COLO668 (cell line): ENCODE measurements around the gene COL18A1.

Source experiments
- DNase-seq: peaks from one replicate; lab custom pipeline; 2025; ENCODE audit not compliant: unreplicated experiment; lab: John Stamatoyannopoulos, UW

The COL18A1 gene

DNA sequence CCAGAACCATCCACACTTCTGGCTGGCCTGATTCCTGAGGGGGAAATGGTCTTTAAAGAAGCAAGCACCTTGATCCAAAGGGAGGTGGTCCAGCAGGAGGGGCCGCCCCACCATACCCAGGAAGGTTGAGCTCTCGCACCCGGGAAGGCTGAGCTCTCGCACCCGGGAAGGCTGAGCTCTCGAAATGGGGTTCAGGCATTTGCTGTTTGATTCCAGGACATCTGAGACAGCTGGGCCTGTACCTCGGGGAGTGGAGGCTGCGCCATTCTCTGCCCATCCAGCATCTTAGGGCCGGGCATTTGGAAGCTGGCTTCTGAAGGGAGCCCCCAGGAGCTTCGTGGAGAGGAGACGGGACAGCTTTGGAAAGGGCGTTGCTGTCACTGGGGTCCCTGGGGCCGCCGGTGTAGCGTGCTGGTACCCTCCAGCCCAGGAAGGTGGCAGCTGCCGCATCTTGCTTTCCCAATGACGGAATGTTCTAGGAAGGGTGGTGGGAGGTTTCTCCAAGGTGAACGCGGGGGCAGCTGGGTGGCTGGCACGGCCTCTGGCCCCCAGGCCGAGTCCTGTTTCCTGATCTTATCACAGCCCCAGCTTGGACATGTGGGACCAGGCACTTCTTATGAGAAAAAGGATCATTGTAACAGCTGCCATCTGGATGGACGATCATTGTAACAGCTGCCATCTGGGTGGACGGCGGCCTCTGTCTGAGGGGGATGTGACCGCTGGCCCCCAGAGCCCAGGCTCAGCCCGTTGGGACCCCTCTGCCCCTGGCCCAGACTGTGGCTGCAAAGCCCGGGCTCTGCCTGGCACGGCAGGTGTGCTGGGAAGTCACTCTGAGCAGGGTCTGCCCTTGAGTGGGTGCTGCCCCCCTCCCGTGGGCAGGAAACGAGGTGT is 61.6 kb downstream of the COL18A1 start:
- DNase-seq, result no peak

DNA sequence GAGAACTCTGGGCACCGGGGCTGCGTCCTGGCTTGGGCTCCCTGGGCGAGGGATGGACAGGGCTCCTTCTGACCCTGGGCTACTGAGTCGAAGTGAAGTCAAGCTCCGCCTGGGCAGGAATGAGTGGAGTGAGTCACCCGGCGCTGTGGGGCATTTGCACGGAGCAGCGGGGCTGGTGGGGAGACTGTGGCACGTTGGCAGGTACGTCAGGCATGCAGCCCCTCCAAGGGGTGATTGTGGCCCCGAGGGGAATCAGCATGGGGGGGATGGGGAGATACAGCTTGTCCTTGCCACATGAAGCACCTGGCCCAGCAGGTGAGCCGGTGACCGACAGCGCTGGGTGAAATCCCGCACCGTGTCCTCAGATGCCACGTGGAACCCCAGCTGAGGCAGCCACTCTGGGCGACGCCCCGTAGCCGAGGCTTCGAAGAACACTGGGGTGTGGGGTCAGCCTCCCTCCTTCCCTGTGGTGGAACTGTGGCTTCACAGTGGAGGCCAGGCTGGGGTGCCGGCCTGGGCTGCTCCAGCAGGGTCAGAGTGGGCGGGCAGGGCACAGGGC is 62.3 kb downstream of the COL18A1 start:
- DNase-seq, result no peak

DNA sequence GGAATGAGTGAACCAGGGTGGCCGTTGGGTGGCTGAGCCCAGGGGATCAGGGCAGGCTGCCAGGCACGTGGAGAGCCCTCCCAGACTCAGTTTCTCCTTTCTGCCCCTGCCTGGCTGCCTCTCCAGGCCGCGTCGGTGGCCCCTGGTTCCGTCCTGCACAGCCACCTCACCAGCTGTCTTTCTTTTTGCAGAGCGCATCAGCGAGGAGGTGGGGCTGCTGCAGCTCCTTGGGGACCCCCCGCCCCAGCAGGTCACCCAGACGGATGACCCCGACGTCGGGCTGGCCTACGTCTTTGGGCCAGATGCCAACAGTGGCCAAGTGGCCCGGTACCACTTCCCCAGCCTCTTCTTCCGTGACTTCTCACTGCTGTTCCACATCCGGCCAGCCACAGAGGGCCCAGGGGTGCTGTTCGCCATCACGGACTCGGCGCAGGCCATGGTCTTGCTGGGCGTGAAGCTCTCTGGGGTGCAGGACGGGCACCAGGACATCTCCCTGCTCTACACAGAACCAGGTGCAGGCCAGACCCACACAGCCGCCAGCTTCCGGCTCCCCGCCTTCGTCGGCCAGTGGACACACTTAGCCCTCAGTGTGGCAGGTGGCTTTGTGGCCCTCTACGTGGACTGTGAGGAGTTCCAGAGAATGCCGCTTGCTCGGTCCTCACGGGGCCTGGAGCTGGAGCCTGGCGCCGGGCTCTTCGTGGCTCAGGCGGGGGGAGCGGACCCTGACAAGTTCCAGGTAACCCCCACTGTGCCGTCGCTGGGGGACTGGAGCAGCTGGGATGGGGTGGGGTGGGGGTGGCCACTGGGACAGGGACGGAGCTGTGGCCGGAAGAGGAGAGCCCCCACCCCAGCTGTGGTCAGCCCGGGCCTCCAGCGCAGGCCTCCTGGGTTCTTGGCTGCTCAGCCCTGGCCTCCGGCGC is 63.3 kb downstream of the COL18A1 start:
- DNase-seq, result no peak

DNA sequence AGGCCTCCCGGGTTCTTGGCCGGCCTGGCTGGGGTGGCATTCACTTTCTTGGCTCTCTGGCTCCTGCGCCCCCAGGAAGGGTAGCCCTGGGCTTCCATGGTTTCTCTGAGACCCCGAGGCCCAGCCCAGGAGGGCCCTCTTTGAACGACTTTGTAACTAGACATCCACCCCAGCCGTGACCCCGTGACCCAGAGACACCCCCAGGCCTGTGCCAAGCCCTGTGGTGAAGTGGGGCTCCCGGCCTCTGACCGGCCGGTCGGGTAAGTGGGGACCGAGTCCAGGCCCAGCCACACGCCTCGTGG is 64.0 kb downstream of the COL18A1 start:
- no peak for DNase-seq

DNA sequence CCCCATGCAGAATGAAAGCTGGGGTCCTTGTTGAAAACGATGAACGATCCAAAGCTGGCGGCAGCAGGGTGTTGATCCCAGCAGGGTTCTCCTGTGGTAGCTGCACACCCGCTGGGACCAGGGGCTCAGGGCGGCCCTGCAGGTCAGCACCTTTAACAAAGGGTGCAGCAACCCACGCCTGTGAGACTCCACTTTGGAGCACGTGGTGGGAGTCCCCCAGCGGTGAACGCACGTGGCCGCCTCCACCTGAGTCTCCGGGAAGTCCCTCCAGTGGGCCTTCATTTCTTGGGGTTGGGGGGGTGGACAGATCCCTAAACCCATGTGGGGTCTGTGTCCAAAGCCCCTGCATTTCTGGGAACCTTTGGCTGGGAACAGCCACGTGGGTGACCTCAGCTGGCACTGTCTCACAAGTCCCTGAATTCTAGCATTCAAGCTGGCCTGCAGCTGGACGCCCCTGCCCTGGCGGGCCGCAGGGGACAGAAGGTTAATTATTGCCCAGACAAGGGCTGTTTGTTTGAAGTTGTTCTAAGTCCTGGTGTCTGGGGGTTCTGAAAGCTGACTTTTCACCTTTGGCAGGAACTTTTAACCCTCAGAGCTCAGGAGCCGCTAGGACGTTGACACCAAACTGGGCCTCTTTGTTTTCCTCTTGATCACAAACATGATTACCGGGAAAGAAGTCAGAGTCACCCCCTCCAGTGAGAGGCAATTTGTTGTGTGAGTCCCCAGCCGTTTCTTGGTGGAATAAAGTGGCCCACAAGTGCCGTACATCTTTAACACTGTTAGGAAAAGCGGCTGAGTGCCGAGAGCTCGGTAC is 64.5 kb downstream of the COL18A1 start:
- DNase-seq, result no peak

DNA sequence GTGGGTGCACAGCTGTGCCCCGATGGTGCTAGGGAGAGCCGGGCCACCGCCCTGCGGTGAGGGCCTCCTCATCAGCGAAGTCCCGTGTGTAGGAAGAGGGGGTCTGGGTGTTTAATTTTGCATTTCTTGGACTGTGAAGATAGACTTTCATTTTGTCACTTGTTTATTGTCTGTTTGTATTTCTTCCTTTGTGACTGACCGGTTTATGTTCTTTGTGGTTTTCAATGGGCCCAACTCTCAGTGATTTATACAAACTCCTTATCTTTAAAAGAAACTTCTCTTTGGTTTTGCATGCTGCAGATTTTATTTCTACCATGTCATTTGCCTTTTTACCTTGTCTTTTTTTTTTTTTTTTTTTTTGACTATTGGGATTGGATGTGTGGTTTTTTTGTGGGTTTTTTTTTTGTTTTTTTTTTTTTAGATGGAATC is 65.1 kb downstream of the COL18A1 start:
- DNase-seq, result no peak

DNA sequence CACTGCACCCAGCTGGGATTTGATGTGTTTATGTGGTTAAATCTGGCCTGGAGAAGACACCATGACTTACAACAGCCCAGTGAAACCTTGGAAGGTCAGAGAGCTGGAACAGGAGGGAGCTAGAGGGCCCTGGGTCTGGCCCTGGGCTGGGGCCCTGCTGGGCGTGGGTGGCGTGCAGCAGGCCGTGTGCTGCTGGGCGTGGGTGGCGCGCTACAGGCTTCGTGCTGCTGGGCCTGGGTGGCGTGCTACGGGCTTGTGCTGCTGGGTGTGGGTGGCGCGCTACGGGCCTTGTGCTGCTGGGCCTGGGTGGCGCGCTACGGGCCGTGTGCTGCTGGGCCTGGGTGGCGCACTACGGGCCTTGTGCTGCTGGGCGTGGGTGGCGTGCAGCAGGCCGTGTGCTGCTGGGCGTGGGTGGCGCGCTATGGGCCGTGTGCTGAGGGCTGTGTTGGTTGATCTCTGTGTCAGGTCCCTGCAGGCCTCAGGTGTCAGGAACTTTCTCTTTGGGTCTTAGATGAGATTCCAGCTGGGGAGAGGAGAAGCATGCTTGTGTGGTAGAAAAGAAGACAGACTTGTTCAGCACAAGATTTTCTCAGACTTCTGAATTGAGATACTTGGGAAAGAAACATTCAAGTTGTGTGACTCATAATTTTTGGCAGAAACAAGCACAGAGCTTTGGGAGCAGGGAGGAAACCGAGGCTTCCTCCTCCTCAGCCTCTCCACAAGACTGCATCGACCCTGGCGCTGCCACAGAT is 66.0 kb downstream of the COL18A1 start:
- DNase-seq, result no peak

DNA sequence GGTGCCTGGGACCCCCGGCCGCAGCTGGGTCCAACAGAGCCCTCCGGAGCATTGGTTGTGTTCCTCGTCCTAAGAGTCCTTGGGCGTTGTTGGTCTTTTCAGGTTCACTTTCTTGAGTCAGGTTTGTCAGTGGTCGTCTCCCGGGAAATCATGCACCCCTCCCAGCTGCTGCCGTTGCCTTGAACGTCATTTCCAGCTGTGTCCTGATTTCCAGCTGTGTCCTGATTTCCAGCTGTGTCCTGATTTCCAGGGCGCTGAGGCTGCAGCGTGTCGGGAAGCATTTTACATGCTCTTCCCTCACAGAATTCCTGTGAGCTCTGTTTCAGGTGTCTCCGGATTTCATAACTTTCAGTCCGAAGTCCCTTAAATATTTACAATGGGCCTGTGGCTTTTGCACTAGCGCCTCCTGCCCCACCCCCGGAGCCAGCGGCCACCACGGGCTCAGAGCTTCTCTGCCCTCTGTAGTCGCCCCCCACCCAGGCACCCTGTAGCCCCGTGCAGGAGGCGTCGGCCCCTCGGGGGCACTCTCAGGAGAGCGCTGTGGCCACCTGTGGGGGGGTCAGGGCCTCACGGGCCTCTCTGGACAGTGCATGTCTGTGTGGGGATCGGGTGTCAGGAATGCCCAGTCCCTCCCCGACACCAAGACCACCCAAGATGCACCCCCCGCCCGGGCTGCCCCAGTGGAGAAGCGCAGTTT is 66.7 kb downstream of the COL18A1 start:
- DNase-seq, result no peak

DNA sequence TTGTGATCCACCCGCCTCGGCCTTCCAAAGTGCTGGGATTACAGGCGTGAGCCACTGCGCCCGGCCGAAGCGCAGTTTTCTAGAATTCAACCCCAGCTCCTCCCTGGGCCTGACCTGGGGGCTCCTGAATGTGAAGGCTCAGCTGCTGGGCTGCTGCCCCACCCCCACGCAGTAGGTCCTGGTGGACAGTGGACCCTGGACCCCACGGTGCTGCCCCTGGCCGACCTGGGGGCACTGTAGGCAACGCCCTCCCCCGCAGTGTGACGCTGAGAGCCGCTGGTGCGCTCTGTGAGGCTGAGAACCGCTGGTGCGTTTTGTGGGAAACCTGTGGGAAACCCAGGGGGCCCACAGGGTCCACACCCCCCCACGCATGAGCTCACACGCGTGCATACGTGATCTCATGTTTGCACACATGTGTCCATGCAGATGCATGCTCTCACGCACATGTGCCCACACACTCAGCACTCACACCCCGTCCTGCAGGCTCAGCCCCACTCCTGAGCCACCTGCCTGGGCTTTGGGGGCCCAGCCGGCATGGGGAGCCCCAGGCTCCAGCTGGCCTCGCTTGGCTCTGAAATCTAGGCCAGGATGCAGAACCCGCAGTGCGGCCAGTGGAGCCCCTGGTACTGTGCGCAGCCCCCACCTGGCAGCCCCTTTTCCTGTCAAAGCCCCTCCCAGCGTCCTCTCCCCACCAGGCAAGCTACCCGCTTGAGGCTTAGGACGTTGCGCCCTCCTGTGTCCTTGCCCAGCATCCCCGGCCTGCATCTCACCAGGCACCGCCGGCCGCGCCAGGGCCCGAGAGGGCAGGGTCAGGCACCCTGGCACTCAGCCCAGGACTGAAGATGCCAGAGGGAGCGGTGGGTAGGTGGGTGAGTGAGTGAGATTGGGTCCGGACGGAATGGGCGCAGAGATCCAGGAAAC is 67.7 kb downstream of the COL18A1 start:
- no peak for DNase-seq

DNA sequence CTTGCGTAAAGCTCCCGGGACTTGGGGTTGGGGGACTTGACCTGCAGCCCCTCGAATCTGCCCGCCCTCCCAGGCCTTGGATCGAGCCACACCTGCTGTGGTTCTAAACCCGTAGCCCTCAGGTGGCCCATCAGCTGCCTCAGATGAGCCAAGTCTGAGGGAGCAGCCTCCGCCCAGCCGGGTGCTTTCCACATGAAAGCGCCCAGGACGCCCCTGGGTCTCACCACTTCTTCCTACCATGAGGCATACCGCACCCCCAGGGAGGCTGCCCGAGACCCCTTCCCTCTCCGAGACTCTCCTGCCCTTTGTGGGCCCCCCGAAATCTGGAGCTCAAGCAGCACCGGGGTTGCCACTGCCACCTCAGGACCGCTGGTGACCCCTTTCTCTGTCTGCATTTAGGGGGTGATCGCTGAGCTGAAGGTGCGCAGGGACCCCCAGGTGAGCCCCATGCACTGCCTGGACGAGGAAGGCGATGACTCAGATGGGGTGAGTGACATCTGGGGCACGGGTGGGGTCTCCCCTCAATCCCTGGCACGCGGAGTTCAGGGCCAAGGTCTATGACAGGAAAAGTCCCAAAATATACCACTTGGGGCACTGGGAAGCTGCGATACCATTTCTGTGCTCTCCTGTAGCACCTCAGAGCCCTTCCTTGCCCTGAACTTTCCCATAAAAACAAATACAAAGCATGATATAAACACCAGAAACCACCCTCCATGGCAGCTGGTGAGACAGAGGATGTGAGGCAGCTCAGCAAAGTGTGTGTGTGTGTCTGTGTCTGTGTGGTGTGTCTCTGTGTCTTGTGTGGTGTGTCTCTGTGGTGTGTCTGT is 68.7 kb downstream of the COL18A1 start:
- no peak for DNase-seq

DNA sequence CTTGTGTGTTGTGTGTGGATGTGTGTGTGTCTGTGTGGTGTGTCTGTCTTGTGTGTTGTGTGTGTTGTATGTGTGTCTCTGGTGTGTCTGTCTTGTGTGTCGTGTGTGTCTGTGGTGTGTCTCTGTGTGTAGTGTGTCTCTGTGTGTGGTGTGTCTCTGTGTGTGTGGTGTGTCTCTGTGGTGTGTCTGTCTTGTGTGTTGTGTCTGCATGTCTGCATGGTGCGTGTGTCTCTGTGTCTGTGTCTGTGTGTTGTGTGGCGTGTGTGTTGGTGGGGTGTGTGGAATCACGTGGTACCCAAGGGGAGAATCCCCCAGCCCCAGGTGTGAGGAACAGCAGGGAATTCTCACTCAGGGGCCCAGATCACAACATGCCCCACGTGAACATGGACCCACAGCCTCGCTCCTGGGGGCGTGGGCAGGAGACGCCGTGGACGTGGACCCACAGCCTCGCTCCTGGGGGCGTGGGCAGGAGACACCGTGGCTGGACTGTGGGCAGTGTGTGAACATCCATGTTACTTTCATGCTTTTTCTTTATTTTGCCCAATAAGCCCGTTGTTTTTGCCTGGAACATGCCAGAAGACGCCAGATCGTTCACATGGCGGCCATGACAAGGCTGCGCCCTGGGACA is 69.5 kb downstream of the COL18A1 start:
- no peak for DNase-seq

DNA sequence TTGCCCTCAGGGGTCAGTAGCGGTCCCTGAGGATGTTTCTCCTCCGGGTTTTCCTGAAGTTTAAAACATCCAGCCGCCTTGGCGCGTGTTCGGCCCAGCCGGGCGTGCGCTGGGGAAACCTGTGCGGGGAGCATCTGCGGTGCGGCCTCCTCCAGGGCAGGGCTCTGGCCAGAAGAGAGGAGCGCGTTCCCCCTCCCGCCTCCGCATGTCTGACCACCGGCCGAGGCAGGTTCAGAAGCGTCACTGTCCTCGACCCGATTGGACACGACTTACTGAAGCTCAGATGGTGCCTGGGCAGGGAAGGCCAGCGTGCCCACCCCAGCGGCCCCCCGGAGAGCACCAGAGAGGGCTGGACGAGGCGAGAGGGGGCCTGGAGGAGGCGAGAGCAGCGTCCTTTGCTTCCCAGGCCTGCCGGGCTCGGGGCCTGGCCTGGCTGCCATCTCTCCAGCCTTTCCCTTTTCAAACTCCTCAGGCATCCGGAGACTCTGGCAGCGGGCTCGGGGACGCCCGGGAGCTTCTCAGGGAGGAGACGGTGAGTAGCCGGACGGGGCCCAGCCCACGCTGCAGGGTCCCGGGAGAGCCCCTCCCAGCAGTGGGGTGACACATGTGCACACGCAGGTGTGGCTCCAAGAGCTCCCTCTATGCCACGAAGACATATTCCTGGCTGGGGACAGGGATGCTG is 70.2 kb downstream of the COL18A1 start:
- DNase-seq, result no peak

DNA sequence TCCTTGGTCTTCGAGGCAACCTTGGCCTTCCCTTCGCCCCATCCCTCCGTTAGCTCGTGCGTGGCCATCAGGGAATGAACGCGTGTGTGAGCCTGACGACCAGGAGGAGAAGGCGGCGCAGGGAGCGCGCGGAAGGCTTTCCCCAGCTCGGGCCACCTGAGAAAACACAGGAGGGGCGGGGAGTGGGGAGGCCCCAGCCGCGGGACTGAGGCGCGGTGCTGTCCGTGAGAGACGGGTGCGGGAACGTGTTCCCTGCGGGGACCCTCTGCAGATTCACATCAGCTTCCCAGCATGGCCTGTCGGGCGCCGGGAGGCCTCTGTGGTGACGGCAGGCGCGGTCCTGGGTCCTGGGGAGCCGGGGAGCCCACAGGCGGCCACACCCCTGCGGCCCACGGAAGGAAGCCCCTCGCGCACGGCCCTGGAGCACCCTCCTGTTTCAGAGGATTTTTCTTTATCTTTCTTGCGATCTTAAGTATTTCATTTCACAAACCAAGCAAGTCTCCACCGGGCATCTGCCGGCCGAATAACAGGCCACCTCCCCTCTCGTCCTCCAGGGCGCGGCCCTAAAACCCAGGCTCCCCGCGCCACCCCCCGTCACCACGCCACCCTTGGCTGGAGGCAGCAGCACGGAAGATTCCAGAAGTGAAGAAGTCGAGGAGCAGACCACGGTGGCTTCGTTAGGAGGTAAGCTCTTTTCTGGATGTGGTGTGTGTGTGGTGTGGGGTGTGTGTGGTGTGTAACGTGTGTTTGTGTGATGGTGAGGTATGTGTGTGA is 71.0 kb downstream of the COL18A1 start:
- DNase-seq, result no peak

DNA sequence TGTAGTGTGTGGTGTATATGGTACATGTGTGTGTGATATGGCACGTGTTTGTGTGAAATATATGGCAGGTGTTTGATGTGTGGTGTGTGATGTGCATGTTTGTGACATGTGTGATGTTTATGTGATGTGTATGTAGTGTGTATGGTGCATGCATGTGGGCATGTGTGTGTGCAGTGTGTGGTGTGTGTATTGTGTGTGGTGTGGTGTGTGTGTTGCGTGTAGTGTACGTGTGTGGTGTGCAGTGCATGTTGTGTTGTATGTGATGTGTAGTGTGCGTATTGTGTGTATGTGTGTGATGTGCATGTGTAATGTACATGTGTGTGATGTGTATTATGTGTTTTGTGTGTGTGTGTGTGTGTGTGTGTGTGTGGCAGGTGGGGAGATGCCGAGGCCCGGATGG is 71.6 kb downstream of the COL18A1 start:
- DNase-seq, result no peak

DNA sequence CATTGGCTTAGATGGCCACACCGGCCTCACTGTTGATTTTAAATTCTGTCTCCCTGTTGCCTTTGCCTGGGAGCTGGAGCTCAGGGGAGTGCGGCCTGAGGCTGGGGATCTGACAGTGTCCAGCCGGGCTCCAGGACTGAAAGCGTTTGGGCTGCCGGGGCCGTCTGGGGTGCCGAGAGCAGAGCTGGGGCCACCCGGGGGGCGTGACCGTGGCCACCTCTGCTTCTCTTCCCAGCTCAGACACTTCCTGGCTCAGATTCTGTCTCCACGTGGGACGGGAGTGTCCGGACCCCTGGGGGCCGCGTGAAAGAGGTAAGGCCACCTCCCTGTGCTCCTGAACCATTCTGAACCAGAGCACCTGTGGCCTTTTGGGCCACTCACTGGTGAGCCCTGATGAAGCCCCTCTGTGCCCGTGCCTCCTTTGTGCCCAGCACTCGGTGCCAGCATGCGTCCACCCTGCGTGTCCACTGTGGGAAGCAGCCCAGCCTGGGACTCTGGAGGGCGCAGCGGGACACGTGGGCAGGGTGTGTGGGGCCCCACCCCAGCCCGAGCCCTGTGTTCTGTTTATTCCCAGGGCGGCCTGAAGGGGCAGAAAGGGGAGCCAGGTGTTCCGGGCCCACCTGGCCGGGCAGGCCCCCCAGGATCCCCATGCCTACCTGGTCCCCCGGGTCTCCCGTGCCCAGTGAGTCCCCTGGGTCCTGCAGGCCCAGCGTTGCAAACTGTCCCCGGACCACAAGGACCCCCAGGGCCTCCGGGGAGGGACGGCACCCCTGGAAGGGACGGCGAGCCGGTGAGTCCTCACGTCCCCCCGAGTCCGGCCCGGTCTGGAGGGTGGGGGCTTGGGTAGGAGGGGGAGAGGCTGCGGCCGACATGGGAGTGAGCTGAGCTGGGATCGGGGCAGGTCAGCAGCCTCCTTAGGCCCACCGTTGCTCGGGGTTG is 72.5 kb downstream of the COL18A1 start:
- no peak for DNase-seq
